ENCODE measurements around the gene SCN11A. TPM values are rescaled to one million over a fixed set of nuclear protein-coding genes. Genes with fewer than 3 reads are reported as not detected.

SCN11A gene
- total RNA-seq, 1 donor from 2014 or later = 0.12 TPM

- intact Hi-C loops (cut with micrococcal nuclease) = no loop called here
These were observed 40.5 kb downstream of the SCN11A start for GRCh38 chr3:39011191-39011736.

DNA sequence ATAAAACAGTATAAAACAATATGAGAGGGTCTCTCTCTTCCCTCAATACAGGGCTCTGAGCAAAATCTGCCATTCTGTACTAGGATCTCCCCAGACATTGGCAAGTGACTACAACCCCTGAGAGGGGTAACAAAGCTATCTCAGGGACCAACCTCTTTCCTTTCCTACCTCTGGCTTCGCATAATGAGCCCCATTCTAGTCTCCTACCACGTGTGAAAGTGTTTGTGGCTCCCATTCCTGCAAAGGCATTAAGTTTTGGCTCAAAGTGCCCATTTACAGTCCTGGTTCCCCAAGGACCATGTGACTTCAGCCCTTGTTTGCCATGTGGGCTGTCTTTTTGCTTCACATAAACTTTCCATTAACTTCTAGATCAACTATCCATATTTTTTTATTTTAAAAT lies 46.4 kb downstream of the SCN11A start:
- intact Hi-C loops (cut with micrococcal nuclease) = no loop called here

Other genes with a start within 250 kb of the SCN11A start
- gene SCN10A, start 235.7 kb downstream of the SCN11A start, total RNA-seq = not detected in 2 replicates
- gene WDR48, start 72 bp upstream of the SCN11A start, total RNA-seq = 43.0 and 46.4 TPM in 2 replicates
- 46.4 and 49.0 TPM in 2 replicates for gene GORASP1, start 55.7 kb upstream of the SCN11A start, total RNA-seq
- 5.1 and 6.1 TPM in 2 replicates for gene TTC21A, start 55.7 kb upstream of the SCN11A start, total RNA-seq
- 22.0 and 23.4 TPM in 2 replicates for gene CSRNP1, start 101.6 kb upstream of the SCN11A start, total RNA-seq
- gene XIRP1, start 140.7 kb upstream of the SCN11A start, total RNA-seq = 0.12 and 0.25 TPM in 2 replicates
- 8.5 and 12.4 TPM in 2 replicates for gene CX3CR1, start 228.1 kb upstream of the SCN11A start, total RNA-seq

Data from T-helper 1 cell treated with Interleukin-12 subunit alpha and Interleukin-12 subunit beta and Interleukin-4 antibody, amounts not matched to agents 30 ng/mL and 1 ng/mL, for 36 hours (primary cell).